HepG2 (cell line): ENCODE measurements around the gene CABLES2. TPM values are rescaled to one million over a fixed set of nuclear protein-coding genes. Genes with fewer than 3 reads are reported as not detected.

Experiments used
- CREB1 ChIP-seq, 2 experiments: fragments of 450-650 bp in 1 of 2; IDR thresholded peaks; 2 replicates each; pipeline ENCODE4 v1.6.1; 2016 to 2017; ENCODE audit warnings: control low read depth in 1 of 2, mild to moderate bottlenecking in 1 of 2, missing compliant biosample characterization in 1 of 2, missing genetic modification characterization in 1 of 2
- DPF2 ChIP-seq: sonication (generic); formaldehyde crosslinking; IDR thresholded peaks from 2 replicates; pipeline ENCODE4 v1.4.0; 2020; ENCODE audit warnings: mild to moderate bottlenecking, low read depth, missing genetic modification reagents, borderline replicate concordance
- ELF3 ChIP-seq: IDR thresholded peaks from 2 replicates; pipeline ENCODE4 v1.6.1; 2016; ENCODE audit warnings: missing genetic modification reagents, missing compliant biosample characterization
- EZH2 ChIP-seq: conservative IDR thresholded peaks from 2 replicates; pipeline ENCODE4 v1.6.1; 2012; ENCODE audit warnings: mild to moderate bottlenecking, low read depth, low read length, moderate library complexity
- FOXC1 ChIP-seq: sonication (generic); formaldehyde crosslinking; IDR thresholded peaks from 2 replicates; pipeline ENCODE4 v1.8.0; 2022; ENCODE audit warnings: mild to moderate bottlenecking, missing genetic modification reagents, borderline replicate concordance
- GTF3A ChIP-seq: sonication (generic); formaldehyde crosslinking; conservative IDR thresholded peaks from 2 replicates; pipeline ENCODE4 v1.4.0; 2020; ENCODE audit warnings: mild to moderate bottlenecking, missing genetic modification reagents
- HCFC1 ChIP-seq: fragments of 150-350 bp; IDR thresholded peaks from 2 replicates; pipeline ENCODE4 v1.6.1; 2014; ENCODE audit warnings: low read depth, low read length
- ISL2 ChIP-seq: sonication (generic); formaldehyde crosslinking; IDR thresholded peaks from 2 replicates; pipeline ENCODE4 v1.5.0; 2020; ENCODE audit warnings: missing genetic modification reagents
- MTA1 ChIP-seq: sonication (generic); formaldehyde crosslinking; IDR thresholded peaks from 2 replicates; pipeline ENCODE4 v1.4.0; 2020; ENCODE audit warnings: missing genetic modification reagents, mild to moderate bottlenecking, borderline replicate concordance
- NFIC ChIP-seq: IDR thresholded peaks from 2 replicates; pipeline ENCODE4 v1.6.1; 2012; ENCODE audit warnings: mild to moderate bottlenecking, low read length, inconsistent platforms
- NFKB2 ChIP-seq: sonication (generic); formaldehyde crosslinking; IDR thresholded peaks from 2 replicates; pipeline ENCODE4 v1.4.0; 2020; ENCODE audit warnings: missing genetic modification reagents, borderline replicate concordance
- PHF21A ChIP-seq: sonication (generic); formaldehyde crosslinking; IDR thresholded peaks from 2 replicates; pipeline ENCODE4 v1.5.0; 2020; ENCODE audit warnings: mild to moderate bottlenecking, missing genetic modification reagents
- REL ChIP-seq: sonication (generic); formaldehyde crosslinking; conservative IDR thresholded peaks from 2 replicates; pipeline ENCODE4 v1.8.0; 2022; ENCODE audit warnings: mild to moderate bottlenecking, missing genetic modification reagents, moderate library complexity
- SAFB2 ChIP-seq: sonication (generic); formaldehyde crosslinking; IDR thresholded peaks from 2 replicates; pipeline ENCODE4 v1.5.1; 2020; ENCODE audit warnings: missing genetic modification reagents, low read depth, mild to moderate bottlenecking, borderline replicate concordance
- SCMH1 ChIP-seq: sonication (generic); formaldehyde crosslinking; IDR thresholded peaks from 2 replicates; pipeline ENCODE4 v1.9.0; 2021; ENCODE audit warnings: missing genetic modification reagents, mild to moderate bottlenecking, borderline replicate concordance
- SOX13 ChIP-seq, 3 experiments: fragments of 450-650 bp in 1 of 3; sonication (generic) in 1 of 3; formaldehyde crosslinking in 1 of 3; IDR thresholded peaks in 2 of 3; conservative IDR thresholded peaks in 1 of 3; 2 replicates each; pipeline versions ENCODE4 v1.5.0 to v1.6.1; 2016 to 2020; ENCODE audit warnings: antibody characterized with exemption in 1 of 3, mild to moderate bottlenecking in 1 of 3, missing compliant biosample characterization in 1 of 3, missing genetic modification reagents in 1 of 3, moderate library complexity in 1 of 3
- ZFP41 ChIP-seq: sonication (generic); formaldehyde crosslinking; IDR thresholded peaks from 2 replicates; pipeline ENCODE4 v1.4.0; 2020; ENCODE audit warnings: mild to moderate bottlenecking, missing genetic modification reagents, borderline replicate concordance
- ZNF121 ChIP-seq: sonication (generic); formaldehyde crosslinking; IDR thresholded peaks from 2 replicates; pipeline ENCODE4 v1.5.0; 2020; ENCODE audit warnings: mild to moderate bottlenecking, missing genetic modification reagents
- ZNF274 ChIP-seq: sonication (generic); formaldehyde crosslinking; IDR thresholded peaks from 2 replicates; pipeline ENCODE4 v1.5.1; 2020; ENCODE audit warnings: mild to moderate bottlenecking, missing genetic modification reagents
- ZNF282 ChIP-seq: fragments of 450-650 bp; IDR thresholded peaks from 2 replicates; pipeline ENCODE4 v1.6.1; 2018; ENCODE audit not compliant: partially characterized antibody
- ZNF446 ChIP-seq: sonication (generic); formaldehyde crosslinking; IDR thresholded peaks from 2 replicates; pipeline ENCODE4 v1.5.0; 2020; ENCODE audit warnings: mild to moderate bottlenecking, missing genetic modification reagents
- ZNF496 ChIP-seq: sonication (generic); formaldehyde crosslinking; IDR thresholded peaks from 2 replicates; pipeline ENCODE4 v1.8.1; 2023; ENCODE audit warnings: mild to moderate bottlenecking, moderate library complexity, missing genetic modification reagents; ENCODE audit not compliant: insufficient replicate concordance
- ZNF557 ChIP-seq: sonication (generic); formaldehyde crosslinking; IDR thresholded peaks from 2 replicates; pipeline ENCODE4 v1.4.0; 2020; ENCODE audit warnings: missing genetic modification reagents
- ZNF660 ChIP-seq: sonication (generic); formaldehyde crosslinking; IDR thresholded peaks from 2 replicates; pipeline ENCODE4 v1.5.1; 2020; ENCODE audit warnings: mild to moderate bottlenecking, low read depth, missing genetic modification reagents, borderline replicate concordance
- ZNF674 ChIP-seq: sonication (generic); formaldehyde crosslinking; IDR thresholded peaks from 2 replicates; pipeline ENCODE4 v1.5.0; 2020; ENCODE audit warnings: low read depth, mild to moderate bottlenecking, missing genetic modification reagents
- polyA plus RNA-seq, 8 experiments: library from polyadenylated mRNA; depleted of rRNA in 3 of 8; stranded (reverse) in 7 of 8; unstranded in 1 of 8; fragments of >200 nt; fragmentation: Illumina TruSeq in 4 of 8; extraction: Trizol in 4 of 8; gene quantifications; 2 replicates each; pipeline versions ENCODE4 v1.2.1 to v1.2.3, GENCODE V29; 2011 to 2016; ENCODE audit warnings: low read depth in 4 of 8, missing spikeins in 1 of 8, mixed read lengths in 1 of 8; ENCODE audit not compliant: insufficient read depth in 1 of 8
- total RNA-seq, 5 experiments: library from RNA; depleted of rRNA; stranded (reverse); fragments of >200 nt; fragmentation: Illumina TruSeq; extraction: Trizol; gene quantifications; 2 replicates each; pipeline ENCODE4 v1.2.3, GENCODE V29; 2016; ENCODE audit warnings: low read depth in 1 of 5
- TF ChIP-seq, protein P1 (sequence below): sonication (generic); formaldehyde crosslinking; IDR thresholded peaks from 2 replicates; pipeline ENCODE4 v1.5.0; 2020; ENCODE audit warnings: missing genetic modification reagents
- TF ChIP-seq, protein P2 (sequence below): sonication (generic); formaldehyde crosslinking; IDR thresholded peaks from 2 replicates; pipeline ENCODE4 v1.8.0; 2022; ENCODE audit warnings: mild to moderate bottlenecking, missing genetic modification reagents

CABLES2 gene
- total and polyA plus RNA-seq, 2 of the 13 experiments (the other 11 are each of a cell fraction or from before 2014, with no cell fraction given), result 5.2 to 9.7 TPM

DNA sequence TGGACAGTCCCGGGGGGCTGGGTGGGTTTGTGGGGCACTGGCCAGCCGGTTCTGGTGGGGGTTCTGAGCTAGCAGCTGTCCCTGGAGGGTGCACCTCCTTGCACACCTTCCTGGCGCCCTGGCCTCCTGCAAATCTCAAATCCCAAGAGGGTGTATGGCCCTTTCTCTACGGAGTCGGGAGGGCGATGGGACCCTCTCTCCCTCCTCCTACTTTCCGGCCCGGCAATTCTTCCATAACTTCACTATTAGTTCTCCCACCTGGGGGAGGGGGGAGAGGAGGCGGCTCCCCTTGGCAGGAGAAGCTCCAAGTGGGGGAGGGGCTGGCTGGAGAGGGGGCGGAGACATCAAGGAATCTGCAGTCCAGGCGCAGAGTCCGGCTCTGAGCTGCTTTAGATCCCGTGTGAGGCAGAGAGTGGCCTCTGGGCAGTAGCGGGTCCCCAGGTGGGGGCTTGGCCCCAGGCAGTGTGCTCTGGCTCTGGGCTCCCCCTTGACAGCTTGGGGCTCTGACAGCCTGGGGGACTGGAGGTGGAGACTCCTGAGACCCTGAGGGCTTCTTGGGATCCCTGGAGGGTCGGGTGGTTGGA, 38.6 kb downstream of the CABLES2 start (continued):
- TF ChIP-seq, protein P1, sequence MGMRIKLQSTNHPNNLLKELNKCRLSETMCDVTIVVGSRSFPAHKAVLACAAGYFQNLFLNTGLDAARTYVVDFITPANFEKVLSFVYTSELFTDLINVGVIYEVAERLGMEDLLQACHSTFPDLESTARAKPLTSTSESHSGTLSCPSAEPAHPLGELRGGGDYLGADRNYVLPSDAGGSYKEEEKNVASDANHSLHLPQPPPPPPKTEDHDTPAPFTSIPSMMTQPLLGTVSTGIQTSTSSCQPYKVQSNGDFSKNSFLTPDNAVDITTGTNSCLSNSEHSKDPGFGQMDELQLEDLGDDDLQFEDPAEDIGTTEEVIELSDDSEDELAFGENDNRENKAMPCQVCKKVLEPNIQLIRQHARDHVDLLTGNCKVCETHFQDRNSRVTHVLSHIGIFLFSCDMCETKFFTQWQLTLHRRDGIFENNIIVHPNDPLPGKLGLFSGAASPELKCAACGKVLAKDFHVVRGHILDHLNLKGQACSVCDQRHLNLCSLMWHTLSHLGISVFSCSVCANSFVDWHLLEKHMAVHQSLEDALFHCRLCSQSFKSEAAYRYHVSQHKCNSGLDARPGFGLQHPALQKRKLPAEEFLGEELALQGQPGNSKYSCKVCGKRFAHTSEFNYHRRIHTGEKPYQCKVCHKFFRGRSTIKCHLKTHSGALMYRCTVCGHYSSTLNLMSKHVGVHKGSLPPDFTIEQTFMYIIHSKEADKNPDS (CRISPR knock-in tag), result peak; percentile 70; the same call in 1 of the 2 replicates
- TF ChIP-seq ZFP41 (CRISPR knock-in tag), result no peak
- peak; percentile 64 for TF ChIP-seq ISL2 (CRISPR knock-in tag)
- no peak for TF ChIP-seq SCMH1 (CRISPR knock-in tag)
- TF ChIP-seq NFIC, result no peak
- no peak for TF ChIP-seq ZNF282
- TF ChIP-seq, protein P2, sequence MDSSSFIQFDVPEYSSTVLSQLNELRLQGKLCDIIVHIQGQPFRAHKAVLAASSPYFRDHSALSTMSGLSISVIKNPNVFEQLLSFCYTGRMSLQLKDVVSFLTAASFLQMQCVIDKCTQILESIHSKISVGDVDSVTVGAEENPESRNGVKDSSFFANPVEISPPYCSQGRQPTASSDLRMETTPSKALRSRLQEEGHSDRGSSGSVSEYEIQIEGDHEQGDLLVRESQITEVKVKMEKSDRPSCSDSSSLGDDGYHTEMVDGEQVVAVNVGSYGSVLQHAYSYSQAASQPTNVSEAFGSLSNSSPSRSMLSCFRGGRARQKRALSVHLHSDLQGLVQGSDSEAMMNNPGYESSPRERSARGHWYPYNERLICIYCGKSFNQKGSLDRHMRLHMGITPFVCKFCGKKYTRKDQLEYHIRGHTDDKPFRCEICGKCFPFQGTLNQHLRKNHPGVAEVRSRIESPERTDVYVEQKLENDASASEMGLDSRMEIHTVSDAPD (CRISPR knock-in tag), result peak; percentile 45; the same call in 1 of the 2 replicates
- 0 out of 2 replicates have a peak, but pooled peaks have one; percentile 25 for TF ChIP-seq ZNF557 (CRISPR knock-in tag)
- TF ChIP-seq REL (CRISPR knock-in tag), result peak; percentile 68; the same call in 1 of the 2 replicates
- TF ChIP-seq SOX13 (IDR thresholded peaks at IDR 0.05), result no peak
- TF ChIP-seq SOX13 (CRISPR knock-in tag; conservative IDR thresholded peaks at IDR 0.05 in 1 of 2, IDR thresholded peaks at IDR 0.05 in 1 of 2), result peak in 1 of 2 experiments; percentile 12; a peak in 1 of 4 replicates
- TF ChIP-seq ZNF121 (CRISPR knock-in tag), result no peak; the same call in 1 of the 2 replicates
- TF ChIP-seq EZH2, result no peak
- TF ChIP-seq PHF21A, result peak; percentile 64; the same call in 1 of the 2 replicates
- TF ChIP-seq ZNF496, result no peak
- TF ChIP-seq ZNF660 (CRISPR knock-in tag), result no peak; the same call in 1 of the 2 replicates
- no peak; the same call in 1 of the 2 replicates for TF ChIP-seq ZNF274 (CRISPR knock-in tag)
- no peak for TF ChIP-seq HCFC1
- TF ChIP-seq ZNF674, result no peak
- TF ChIP-seq FOXC1 (CRISPR knock-in tag), result peak; percentile 25; the same call in 1 of the 2 replicates
- TF ChIP-seq NFKB2 (CRISPR knock-in tag), result peak; percentile 66; the same call in 1 of the 2 replicates
- no peak for TF ChIP-seq ZNF446 (CRISPR knock-in tag)
- peak; percentile 99 for TF ChIP-seq MTA1
- no peak; the same call in 1 of the 2 replicates for TF ChIP-seq GTF3A (CRISPR knock-in tag)
- no peak for TF ChIP-seq CREB1 (IDR thresholded peaks at IDR 0.05)
- no peak for TF ChIP-seq CREB1 (CRISPR knock-in tag; IDR thresholded peaks at IDR 0.05)
- TF ChIP-seq SAFB2 (CRISPR knock-in tag), result no peak
- peak; percentile 43; the same call in 1 of the 2 replicates for TF ChIP-seq ELF3 (CRISPR knock-in tag)
- peak; percentile 66 for TF ChIP-seq DPF2
